ENCODE results near the gene TCEANC2.
"Not testable (repeated sequence)": the region's sequence is repeated elsewhere in the genome, so short reads cannot be mapped to it uniquely, and the experiment has no call there.

TCEANC2 gene

GRCh38 chr1:54100500-54100899 lies 47.1 kb downstream of the TCEANC2 start:
- POLR2A ChIA-PET: no interaction called here
- no peak for TF ChIP-seq CTCF (IDR thresholded peaks at IDR 0.05; ENCODE audit: insufficient read depth, low read length, missing control alignments)
- CTCF ChIA-PET: interaction anchor here (1.3 to 1.5 kb wide), 2 partner anchors 31 to 392 kb away, joined by 4 to 5 read pairs; no protein-coding TSS in a partner anchor
- H3K4me3 ChIP-seq (ENCODE audit: low read depth, low read length): no peak overlapping the region
- DNase-seq (ENCODE audit: low read depth, low spot score): no peak

DNA sequence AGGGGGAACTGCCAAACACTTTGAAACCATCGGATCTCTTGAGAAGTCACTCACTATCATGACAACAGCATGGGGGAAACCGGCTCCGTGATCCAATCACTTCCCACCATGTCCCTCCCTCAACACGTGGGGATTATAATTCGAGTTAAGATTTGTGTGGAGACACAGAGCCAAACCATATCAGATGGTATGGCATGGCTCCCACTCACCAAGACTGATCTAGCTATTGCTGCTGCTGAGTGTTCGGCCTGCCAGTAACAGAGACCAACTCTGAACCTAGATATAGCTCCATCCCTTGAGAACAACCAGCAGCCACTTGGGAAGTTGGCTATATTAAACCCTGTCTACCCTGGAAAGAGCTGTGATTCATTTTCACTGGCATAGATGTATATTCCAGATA lies 50.0 kb downstream of the TCEANC2 start:
- DNase-seq (ENCODE audit: low read depth, low spot score): no peak
- CTCF ChIA-PET: interaction anchor here (1.0 to 1.4 kb wide), 2 partner anchors 15 to 386 kb away, joined by 3 to 5 read pairs; no protein-coding TSS in a partner anchor
- no peak for TF ChIP-seq CTCF (IDR thresholded peaks at IDR 0.05; ENCODE audit: insufficient read depth, low read length, missing control alignments)
- H3K4me3 ChIP-seq (ENCODE audit: low read depth, low read length): no peak overlapping the region
- POLR2A ChIA-PET: interaction anchor here (0.6 to 1.3 kb wide), 3 partner anchors 10 to 170 kb away, joined by 3 to 6 read pairs (median 3); no protein-coding TSS in a partner anchor

GRCh38 chr1:54104613-54105012 lies 51.2 kb downstream of the TCEANC2 start:
- H3K4me3 ChIP-seq (ENCODE audit: low read depth, low read length); POLR2A ChIA-PET; DNase-seq (ENCODE audit: low read depth, low spot score): not testable (repeated sequence)
- CTCF ChIA-PET: interaction anchor here (0.9 to 2.3 kb wide), 4 partner anchors 17 to 387 kb away, joined by 3 to 8 read pairs (median 5); no protein-coding TSS in a partner anchor

DNA sequence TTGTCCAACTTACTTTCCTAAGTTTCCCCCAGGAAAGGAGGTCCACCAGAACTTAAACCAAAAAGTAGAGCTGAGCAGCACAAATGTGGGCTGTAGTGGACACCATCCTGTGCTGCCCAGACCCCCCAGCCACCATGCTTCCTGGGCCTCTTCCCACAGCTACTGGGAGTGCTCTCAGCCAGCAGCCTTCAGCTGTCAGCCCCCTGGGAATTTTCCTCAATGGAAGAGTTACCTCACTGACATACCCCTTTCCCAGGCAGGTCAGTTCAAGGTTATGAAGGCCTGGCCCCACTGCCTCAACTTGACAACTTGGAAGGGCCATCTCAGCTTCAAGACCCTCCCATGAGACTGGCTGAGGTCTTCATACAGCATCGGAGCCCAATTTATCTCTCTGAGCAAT lies 51.7 kb downstream of the TCEANC2 start:
- TF ChIP-seq CTCF (IDR thresholded peaks at IDR 0.05; ENCODE audit: insufficient read depth, low read length, missing control alignments): no peak
- H3K4me3 ChIP-seq (ENCODE audit: low read depth, low read length): no peak overlapping the region
- POLR2A ChIA-PET: no interaction called here
- CTCF ChIA-PET: interaction anchor here (1.1 to 2.3 kb wide), 3 partner anchors 17 to 384 kb away, joined by 4 to 8 read pairs (median 6); no protein-coding TSS in a partner anchor
- DNase-seq (ENCODE audit: low read depth, low spot score): no peak

DNA sequence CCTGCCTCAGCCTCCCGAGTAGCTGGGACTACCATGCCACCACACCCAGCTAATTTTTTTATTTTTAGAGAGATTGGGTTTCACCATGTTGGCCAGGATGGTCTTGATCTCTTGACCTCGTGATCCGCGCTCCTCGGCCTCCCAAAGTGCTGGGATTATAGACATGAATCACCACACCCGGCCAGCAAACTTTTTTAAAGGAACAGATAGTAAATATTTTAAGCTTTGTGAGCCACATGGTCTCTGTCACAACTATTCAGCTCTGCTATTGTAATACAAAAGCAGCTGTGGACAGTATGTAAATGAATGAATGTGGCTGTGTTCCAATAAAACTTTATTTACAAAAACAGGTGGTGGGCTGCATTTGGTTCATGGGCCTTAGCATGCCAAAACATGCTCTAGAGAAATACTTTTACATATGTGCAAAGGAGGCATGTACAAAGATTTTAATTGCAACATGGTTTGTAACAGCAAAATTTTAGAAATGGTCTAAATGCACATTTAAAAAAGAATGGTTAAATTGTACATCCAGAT lies 52.4 kb downstream of the TCEANC2 start:
- ChIA-PET CTCF (interaction anchor here (1.1 to 2.3 kb wide), 3 partner anchors 16 to 384 kb away, joined by 4 to 8 read pairs (median 6); no protein-coding TSS in a partner anchor), POLR2A (no interaction called here)
- TF ChIP-seq CTCF (IDR thresholded peaks at IDR 0.05; ENCODE audit: insufficient read depth, low read length, missing control alignments): no peak
- DNase-seq (ENCODE audit: low read depth, low spot score): no peak
- H3K4me3 ChIP-seq (ENCODE audit: low read depth, low read length): no peak overlapping the region

DNA sequence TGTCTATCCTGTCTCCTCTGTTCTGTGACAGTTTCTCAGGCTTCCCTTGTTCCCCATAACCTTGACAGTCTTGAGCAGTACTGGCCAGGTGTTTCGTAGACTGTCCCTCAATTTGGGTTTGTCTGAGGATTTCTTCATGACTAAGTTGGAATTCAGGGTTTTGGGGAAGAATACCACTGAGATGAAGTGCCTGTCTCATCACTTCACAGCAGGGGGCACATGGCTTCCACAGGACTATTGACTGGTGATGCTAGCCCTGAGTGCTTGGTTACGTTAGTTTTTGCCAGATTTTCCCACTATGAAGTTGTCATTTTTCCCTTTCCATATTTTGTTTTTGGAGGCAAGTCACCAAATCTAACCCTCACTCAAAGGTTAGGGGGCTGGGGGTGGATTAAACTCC lies 53.7 kb downstream of the TCEANC2 start:
- ChIA-PET POLR2A (no interaction called here), CTCF (interaction anchor here (1.1 to 2.1 kb wide), 7 partner anchors 11 to 441 kb away, joined by 3 to 11 read pairs (median 5); partner anchors contain the start of gene ACOT11)
- peak; percentile 60 for TF ChIP-seq CTCF (IDR thresholded peaks at IDR 0.05; ENCODE audit: insufficient read depth, low read length, missing control alignments)
- DNase-seq (ENCODE audit: low read depth, low spot score): no peak
- H3K4me3 ChIP-seq (ENCODE audit: low read depth, low read length): no peak overlapping the region

GRCh38 chr1:54108156-54108555 lies 54.7 kb downstream of the TCEANC2 start:
- H3K4me3 ChIP-seq (ENCODE audit: low read depth, low read length): no peak overlapping the region
- POLR2A ChIA-PET: no interaction called here
- no peak for DNase-seq (ENCODE audit: low read depth, low spot score)
- no peak for TF ChIP-seq CTCF (IDR thresholded peaks at IDR 0.05; ENCODE audit: insufficient read depth, low read length, missing control alignments)
- CTCF ChIA-PET: interaction anchor here (0.5 to 2.1 kb wide), 14 partner anchors 9 to 440 kb away, joined by 3 to 11 read pairs (median 4); partner anchors contain the start of gene ACOT11
